Brain pericyte (primary cell): Measurements from ENCODE around the gene PDIA5.
"Not testable (repeated sequence)": the region's sequence is repeated elsewhere in the genome, so short reads cannot be mapped to it uniquely, and the experiment has no call there.

Source experiments
- DNase-seq: peaks from one replicate; pipeline ENCODE4 v3.0.0-alpha.2; 2012; ENCODE audit warnings: low read depth, low spot score

PDIA5 gene

GRCh38 chr3:123092243-123092642 is 25.4 kb downstream of the PDIA5 start:
- no peak for DNase-seq

- no peak for DNase-seq
Measured at GRCh38 chr3:123093696-123094095, 26.9 kb downstream of the PDIA5 start.

DNA sequence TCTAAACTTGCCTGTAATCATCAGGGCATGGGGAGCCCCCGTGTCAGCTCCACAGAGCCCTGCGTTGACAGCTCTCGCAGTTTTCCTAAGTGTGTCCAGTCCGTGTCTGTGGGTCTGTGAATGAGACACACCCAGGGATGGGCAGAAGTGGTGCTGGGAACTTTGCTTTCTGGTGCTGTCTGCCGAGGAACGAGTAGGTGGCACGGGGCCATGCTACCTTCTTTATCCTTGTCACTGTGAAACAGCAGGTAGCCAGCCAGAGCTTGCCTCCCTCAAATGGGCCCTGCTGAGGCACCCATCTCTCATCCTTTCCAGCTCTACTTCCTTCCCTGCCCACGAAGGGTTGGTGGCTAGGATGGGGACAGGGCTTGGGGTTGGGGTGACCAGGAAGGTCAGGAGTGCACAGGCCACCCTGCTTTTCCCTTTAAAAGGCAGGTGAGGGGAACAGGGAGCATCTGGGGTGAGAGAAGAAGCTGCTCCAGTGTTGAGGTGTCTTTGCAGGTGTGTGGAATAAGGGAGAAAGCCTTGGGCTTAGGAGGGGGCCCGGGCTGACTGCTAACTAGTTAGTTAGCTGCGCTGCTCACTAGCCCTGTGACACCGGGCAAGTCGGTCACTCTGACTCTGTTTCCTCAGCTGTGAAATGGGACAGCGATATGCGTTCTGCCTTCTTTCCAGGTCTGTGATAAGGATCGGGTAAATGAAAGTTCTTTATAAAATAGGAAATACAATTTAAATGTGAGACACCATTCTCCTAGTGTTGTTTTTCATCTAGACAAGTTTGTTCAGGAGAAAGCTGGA is 27.9 kb downstream of the PDIA5 start:
- DNase-seq = no peak

DNA sequence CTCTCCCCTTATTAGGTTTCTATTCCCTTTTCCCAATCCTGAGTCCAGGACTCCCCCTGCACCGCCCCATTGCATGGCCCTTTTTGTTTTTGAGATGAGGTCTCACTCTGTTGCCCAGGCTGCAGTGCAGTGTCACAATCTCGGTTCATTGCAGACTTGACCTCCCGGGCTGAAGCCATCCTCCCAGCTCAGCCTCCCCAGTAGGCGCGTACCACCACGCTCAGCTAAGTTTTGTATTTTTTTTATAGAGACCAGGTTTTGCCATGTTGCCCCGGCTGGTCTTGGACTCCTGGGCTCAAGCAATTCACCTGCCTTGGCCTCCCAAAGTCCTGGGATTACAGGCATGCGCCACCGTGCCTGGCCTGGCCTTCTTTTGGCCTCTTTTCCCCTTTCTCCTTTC is 29.3 kb downstream of the PDIA5 start:
- DNase-seq = no peak

- no peak for DNase-seq
Measured at GRCh38 chr3:123096731-123097130, 29.9 kb downstream of the PDIA5 start.

DNA sequence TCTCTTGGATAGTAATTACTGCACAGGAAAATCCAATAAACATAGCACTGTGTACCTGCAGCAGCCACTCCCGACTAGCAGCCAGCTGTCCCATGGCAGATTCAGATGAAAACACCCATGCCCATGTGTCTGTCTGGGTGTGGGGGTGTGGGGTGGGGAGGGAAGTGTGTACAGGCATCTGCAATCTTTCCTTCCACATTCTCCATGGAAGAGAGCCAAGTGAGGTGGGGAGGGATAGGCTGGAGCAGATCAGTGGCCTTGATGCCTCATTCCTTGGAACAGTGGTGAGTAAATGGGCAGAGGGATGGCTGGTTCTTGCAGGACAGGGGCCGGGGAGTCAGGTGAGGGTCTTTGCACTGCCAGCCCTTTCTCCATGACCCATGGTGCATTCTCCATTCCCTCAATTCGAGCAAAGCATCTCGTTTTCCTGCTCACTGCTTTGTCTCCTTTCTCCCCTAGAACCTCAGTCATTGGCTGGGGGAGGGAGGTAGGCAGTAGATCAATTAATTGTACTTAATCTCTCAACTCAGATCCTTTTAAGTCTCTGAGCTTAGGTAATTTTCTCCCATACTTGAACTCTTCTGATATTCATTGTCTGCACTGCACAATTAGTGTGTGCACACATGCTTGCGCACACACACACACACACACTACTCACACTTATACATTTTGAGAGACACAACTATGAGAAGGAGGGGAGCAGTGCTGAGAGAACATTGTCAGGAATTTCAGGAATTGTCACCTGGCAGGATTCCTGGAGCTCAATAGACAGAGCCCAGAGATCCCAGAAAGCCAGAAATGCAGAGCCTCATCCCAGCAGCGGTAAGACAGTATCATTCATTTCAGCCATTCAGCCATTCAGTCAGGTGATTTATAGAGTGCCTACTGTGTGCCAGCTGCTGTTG is 31.9 kb downstream of the PDIA5 start:
- DNase-seq = no peak

DNA sequence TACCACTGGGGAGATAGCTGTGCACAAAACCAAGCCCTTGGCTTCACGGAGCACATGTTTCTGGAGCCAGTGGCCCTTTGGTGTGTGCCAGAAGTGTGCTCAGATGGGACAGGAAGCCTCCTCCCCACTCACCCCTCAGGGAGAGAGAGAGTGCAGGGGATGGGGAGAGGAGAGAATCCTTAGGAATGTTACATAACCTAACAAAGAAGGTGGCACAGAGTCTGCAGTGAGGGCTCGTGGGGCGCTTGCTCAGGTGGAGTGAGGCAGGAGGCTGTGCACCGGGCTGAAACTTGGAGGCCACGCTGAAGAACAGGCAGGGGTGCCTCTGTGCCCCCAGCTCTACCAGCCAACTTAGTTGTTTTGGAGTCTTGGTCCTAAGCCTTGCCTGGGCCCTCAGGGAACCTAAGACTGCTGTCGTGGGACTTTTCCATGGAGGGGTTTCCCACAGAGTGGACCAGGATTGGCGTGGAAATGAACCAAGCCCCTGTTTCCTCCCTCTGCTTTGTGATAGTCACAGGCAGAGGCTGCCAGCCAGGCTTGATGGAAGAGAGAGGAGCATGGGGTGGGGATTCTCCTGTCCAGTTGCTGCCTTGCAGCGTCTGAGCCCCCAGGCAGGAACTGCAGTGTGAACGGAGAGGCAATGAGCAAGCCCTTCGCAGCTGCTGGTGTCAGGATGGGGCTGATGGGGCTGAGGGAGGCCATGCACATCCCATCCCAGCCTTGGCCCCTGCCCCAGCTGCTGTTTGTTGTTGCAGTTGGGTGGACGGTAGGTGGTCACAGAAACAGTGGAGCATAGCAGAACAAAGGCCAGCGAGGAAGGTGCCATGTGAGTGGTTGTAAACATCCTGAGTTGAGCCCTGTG is 32.7 kb downstream of the PDIA5 start:
- DNase-seq = no peak

DNA sequence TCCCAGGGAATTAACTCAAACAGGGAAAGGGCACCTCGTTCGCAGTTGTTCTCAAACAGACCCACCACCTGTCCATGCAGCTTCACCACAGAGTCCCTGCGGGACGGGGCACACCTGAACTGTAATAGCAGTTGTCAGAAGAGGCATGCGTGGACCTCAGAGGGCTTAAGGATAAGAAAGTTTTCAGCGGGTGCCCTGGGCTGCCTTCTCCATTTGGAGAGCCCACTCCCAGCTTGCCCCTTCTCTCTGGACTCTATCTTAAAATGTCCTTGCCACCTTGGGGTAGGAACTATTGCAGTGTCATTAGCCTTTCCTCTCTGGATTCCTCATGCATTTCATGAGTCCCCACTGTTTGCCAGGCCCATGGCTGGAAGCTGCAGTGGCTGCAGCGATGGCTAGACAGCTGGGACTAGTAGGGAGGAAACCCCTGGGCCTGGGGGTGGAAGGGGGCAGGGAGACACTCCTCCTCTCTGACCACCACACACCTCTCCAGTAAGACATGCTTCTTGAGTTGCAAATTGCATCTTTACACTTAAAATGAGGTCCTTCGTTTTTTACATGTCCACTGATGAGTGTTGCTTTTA is 33.5 kb downstream of the PDIA5 start:
- DNase-seq = no peak

DNA sequence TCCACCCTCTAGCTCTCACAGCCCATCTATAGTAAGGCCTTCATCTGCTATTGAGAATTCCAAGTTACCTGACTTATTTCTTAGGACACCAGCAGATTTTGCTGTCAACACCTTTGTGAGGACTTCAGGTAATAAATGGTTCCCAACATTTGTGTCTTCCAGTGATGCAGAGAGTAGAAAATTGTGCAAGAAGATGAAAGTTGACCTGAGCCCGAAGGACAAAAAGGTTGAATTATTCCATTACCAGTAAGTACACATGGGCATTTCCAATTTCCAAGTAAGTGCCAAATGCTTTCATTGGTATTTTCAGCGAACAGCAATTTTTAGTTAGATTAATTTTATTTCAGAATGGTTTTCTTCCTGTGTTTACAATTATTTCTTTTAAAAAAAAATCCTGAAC is 35.4 kb downstream of the PDIA5 start:
- no peak for DNase-seq

DNA sequence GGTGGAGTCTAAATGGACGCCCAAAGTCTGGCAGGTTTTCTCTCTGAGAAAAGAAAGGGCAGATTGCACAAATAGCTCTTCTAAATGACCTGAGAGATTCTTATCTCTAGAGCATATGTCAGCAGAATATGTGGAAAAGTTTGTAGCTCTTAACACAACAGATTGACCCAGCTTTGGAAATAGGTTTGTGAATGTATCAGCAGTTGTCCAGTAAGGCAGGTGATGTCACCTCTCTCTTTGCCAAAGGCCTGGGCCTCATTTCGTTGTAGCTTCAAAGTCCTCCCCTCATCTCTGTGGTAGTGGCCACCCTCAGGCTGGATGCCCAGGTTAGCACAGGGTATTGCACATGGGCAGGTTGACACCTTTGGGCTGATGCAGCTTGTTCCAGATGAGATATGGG is 36.0 kb downstream of the PDIA5 start:
- no peak for DNase-seq

DNA sequence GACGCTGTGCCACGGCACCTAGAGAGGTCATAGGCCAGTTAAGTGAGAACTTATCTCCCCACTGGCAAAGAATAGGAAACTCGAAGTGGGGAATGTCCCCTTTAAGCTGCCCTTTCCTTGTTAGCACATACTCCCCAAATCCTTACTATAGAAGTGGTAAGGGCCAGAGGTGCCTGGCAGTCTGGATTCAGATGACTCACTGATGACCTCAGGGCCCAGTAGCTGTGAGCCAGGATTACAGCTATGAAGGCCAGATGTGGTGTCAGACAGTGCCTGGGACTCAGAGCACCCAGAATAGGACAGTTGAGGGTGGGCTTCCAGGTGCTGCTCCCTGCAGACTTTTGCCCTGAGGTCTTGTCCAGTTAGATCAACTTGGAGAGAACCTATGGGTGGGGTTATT is 37.7 kb downstream of the PDIA5 start:
- no peak for DNase-seq

- no peak for DNase-seq
Measured at GRCh38 chr3:123105201-123106189, 38.7 kb downstream of the PDIA5 start.

GRCh38 chr3:123110282-123110975 is 43.6 kb downstream of the PDIA5 start:
- DNase-seq = no peak

- no peak for DNase-seq
Measured at GRCh38 chr3:123110976-123111615, 44.3 kb downstream of the PDIA5 start.

GRCh38 chr3:123111640-123112039 is 44.8 kb downstream of the PDIA5 start:
- no peak for DNase-seq

GRCh38 chr3:123112232-123112631 is 45.4 kb downstream of the PDIA5 start:
- DNase-seq = no peak

DNA sequence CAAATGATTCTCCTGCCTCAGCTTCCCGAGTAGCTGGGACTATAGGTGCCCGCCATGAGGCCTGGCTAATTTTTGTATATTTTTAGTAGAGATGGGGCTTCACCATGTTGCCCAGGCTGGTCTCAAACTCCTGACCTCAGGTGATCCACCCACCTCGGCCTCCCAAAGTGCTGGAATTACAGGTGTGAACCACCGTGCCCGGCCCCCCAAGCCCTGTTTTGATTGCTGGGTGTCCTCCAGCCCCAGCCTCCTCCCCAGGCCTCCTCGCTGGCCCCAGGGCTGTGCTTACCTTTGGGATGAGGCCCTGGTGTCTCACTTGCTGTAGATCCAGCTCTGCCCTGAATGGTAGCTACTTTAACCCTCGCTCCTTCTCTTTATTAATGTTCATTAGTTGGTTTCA is 45.8 kb downstream of the PDIA5 start:
- DNase-seq = not testable (repeated sequence)

GRCh38 chr3:123113889-123114450 is 47.1 kb downstream of the PDIA5 start:
- no peak for DNase-seq

- no peak for DNase-seq
Measured at GRCh38 chr3:123116116-123116515, 49.3 kb downstream of the PDIA5 start.
